ENCODE measurements around the gene IL11RA. TPM values are rescaled to one million over a fixed set of nuclear protein-coding genes. Genes with fewer than 3 reads are reported as not detected.

IL11RA gene
- total and polyA plus RNA-seq, 9 of the 15 experiments (the other 6 are each of a cell fraction or from before 2014, with no cell fraction given) = 0.11 to 5.8 (median 2.8) TPM

DNA sequence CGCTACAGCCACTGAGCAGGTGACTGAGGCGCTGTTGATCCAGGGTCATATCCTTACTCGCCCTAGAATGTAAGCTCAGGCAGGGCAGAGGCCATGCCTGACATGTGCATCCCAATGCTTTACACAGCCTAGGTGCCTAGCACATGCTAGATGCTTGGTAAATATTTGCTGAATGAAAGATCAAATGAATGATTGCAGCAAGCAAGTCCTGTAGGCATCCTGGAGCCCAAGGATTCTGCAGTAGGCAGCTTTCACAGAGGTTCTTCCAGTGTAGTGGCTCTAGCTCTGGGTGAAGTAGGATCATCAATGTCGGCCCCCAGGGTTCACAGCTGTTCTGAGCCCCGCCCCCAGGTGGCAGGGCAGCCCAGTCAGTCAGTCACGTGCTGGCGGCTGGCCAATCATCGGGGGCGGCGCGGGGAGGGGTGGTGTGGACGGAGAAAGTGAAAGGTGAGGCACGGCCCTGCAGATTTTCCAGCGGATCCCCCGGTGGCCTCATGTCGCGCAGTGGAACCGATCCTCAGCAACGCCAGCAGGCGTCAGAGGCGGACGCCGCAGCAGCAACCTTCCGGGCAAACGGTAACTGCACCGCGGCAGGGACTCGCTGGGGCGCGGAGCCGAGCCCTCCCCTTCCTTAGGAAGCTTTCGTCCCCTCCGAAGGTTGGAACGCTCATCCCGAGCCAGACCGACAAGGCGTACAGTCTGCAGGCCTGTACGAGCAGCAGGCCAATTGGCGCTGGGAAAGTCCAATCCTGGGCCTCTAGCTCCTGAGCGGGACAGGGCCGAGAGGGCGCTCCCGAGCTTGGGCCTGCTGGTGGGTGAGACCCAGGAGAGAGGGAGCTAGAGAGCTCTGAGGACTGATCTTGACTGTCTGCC lies 5.5 kb upstream of the IL11RA start, which contains the start of gene GALT (continued):
- TF ChIP-seq HNRNPUL1 (IDR thresholded peaks at IDR 0.05; ENCODE audit: low read length) (no peak), NCOA2 (IDR thresholded peaks at IDR 0.05; ENCODE audit: partially characterized antibody in 2 of 2) (no peak), ZNF445 (CRISPR knock-in tag; IDR thresholded peaks at IDR 0.05; ENCODE audit: low read depth) (no peak), SAFB2 (IDR thresholded peaks at IDR 0.05; ENCODE audit: borderline replicate concordance, low read depth, low read length, severe bottlenecking) (no peak), CBX3 (IDR thresholded peaks at IDR 0.05; ENCODE audit: borderline replicate concordance in 1 of 2, low read length in 2 of 2) (no peak), CBFA2T2 (conservative IDR thresholded peaks at IDR 0.05) (peak; percentile 73), ZNF24 (IDR thresholded peaks at IDR 0.05) (no peak), ZNF124 (CRISPR knock-in tag; IDR thresholded peaks at IDR 0.05) (no peak)
- TF ChIP-seq, protein P1, sequence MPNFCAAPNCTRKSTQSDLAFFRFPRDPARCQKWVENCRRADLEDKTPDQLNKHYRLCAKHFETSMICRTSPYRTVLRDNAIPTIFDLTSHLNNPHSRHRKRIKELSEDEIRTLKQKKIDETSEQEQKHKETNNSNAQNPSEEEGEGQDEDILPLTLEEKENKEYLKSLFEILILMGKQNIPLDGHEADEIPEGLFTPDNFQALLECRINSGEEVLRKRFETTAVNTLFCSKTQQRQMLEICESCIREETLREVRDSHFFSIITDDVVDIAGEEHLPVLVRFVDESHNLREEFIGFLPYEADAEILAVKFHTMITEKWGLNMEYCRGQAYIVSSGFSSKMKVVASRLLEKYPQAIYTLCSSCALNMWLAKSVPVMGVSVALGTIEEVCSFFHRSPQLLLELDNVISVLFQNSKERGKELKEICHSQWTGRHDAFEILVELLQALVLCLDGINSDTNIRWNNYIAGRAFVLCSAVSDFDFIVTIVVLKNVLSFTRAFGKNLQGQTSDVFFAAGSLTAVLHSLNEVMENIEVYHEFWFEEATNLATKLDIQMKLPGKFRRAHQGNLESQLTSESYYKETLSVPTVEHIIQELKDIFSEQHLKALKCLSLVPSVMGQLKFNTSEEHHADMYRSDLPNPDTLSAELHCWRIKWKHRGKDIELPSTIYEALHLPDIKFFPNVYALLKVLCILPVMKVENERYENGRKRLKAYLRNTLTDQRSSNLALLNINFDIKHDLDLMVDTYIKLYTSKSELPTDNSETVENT (CRISPR knock-in tag; IDR thresholded peaks at IDR 0.05) = no peak
- TF ChIP-seq, protein P2, sequence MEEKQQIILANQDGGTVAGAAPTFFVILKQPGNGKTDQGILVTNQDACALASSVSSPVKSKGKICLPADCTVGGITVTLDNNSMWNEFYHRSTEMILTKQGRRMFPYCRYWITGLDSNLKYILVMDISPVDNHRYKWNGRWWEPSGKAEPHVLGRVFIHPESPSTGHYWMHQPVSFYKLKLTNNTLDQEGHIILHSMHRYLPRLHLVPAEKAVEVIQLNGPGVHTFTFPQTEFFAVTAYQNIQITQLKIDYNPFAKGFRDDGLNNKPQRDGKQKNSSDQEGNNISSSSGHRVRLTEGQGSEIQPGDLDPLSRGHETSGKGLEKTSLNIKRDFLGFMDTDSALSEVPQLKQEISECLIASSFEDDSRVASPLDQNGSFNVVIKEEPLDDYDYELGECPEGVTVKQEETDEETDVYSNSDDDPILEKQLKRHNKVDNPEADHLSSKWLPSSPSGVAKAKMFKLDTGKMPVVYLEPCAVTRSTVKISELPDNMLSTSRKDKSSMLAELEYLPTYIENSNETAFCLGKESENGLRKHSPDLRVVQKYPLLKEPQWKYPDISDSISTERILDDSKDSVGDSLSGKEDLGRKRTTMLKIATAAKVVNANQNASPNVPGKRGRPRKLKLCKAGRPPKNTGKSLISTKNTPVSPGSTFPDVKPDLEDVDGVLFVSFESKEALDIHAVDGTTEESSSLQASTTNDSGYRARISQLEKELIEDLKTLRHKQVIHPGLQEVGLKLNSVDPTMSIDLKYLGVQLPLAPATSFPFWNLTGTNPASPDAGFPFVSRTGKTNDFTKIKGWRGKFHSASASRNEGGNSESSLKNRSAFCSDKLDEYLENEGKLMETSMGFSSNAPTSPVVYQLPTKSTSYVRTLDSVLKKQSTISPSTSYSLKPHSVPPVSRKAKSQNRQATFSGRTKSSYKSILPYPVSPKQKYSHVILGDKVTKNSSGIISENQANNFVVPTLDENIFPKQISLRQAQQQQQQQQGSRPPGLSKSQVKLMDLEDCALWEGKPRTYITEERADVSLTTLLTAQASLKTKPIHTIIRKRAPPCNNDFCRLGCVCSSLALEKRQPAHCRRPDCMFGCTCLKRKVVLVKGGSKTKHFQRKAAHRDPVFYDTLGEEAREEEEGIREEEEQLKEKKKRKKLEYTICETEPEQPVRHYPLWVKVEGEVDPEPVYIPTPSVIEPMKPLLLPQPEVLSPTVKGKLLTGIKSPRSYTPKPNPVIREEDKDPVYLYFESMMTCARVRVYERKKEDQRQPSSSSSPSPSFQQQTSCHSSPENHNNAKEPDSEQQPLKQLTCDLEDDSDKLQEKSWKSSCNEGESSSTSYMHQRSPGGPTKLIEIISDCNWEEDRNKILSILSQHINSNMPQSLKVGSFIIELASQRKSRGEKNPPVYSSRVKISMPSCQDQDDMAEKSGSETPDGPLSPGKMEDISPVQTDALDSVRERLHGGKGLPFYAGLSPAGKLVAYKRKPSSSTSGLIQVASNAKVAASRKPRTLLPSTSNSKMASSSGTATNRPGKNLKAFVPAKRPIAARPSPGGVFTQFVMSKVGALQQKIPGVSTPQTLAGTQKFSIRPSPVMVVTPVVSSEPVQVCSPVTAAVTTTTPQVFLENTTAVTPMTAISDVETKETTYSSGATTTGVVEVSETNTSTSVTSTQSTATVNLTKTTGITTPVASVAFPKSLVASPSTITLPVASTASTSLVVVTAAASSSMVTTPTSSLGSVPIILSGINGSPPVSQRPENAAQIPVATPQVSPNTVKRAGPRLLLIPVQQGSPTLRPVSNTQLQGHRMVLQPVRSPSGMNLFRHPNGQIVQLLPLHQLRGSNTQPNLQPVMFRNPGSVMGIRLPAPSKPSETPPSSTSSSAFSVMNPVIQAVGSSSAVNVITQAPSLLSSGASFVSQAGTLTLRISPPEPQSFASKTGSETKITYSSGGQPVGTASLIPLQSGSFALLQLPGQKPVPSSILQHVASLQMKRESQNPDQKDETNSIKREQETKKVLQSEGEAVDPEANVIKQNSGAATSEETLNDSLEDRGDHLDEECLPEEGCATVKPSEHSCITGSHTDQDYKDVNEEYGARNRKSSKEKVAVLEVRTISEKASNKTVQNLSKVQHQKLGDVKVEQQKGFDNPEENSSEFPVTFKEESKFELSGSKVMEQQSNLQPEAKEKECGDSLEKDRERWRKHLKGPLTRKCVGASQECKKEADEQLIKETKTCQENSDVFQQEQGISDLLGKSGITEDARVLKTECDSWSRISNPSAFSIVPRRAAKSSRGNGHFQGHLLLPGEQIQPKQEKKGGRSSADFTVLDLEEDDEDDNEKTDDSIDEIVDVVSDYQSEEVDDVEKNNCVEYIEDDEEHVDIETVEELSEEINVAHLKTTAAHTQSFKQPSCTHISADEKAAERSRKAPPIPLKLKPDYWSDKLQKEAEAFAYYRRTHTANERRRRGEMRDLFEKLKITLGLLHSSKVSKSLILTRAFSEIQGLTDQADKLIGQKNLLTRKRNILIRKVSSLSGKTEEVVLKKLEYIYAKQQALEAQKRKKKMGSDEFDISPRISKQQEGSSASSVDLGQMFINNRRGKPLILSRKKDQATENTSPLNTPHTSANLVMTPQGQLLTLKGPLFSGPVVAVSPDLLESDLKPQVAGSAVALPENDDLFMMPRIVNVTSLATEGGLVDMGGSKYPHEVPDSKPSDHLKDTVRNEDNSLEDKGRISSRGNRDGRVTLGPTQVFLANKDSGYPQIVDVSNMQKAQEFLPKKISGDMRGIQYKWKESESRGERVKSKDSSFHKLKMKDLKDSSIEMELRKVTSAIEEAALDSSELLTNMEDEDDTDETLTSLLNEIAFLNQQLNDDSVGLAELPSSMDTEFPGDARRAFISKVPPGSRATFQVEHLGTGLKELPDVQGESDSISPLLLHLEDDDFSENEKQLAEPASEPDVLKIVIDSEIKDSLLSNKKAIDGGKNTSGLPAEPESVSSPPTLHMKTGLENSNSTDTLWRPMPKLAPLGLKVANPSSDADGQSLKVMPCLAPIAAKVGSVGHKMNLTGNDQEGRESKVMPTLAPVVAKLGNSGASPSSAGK (IDR thresholded peaks at IDR 0.05) = peak; percentile 63
- TF ChIP-seq, protein P3, sequence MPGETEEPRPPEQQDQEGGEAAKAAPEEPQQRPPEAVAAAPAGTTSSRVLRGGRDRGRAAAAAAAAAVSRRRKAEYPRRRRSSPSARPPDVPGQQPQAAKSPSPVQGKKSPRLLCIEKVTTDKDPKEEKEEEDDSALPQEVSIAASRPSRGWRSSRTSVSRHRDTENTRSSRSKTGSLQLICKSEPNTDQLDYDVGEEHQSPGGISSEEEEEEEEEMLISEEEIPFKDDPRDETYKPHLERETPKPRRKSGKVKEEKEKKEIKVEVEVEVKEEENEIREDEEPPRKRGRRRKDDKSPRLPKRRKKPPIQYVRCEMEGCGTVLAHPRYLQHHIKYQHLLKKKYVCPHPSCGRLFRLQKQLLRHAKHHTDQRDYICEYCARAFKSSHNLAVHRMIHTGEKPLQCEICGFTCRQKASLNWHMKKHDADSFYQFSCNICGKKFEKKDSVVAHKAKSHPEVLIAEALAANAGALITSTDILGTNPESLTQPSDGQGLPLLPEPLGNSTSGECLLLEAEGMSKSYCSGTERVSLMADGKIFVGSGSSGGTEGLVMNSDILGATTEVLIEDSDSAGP (CRISPR knock-in tag; IDR thresholded peaks at IDR 0.05) = peak; percentile 65; the same call in 1 of the 2 replicates
